ENCODE measurements around the gene IFT20.
"Not testable (repeated sequence)": the region's sequence is repeated elsewhere in the genome, so short reads cannot be mapped to it uniquely, and the experiment has no call there.

IFT20 gene

GRCh38 chr17:28363776-28364650, 28.7 kb upstream of the IFT20 start:
- DNase-seq (ENCODE audit: low spot score), result no peak

- DNase-seq (ENCODE audit: low spot score), result no peak
Measured at GRCh38 chr17:28363186-28363585, 27.9 kb upstream of the IFT20 start.

- no peak for DNase-seq (ENCODE audit: low spot score)
Measured at GRCh38 chr17:28357901-28358197, 22.6 kb upstream of the IFT20 start.

GRCh38 chr17:28357061-28357900, 22.0 kb upstream of the IFT20 start, which contains the start of gene POLDIP2:
Gene POLDIP2, minus strand, starts transcription at chr17:28357527. Its CDS starts 79 bp downstream, at chr17:28357448.
- DNase-seq (ENCODE audit: low spot score), result peak; percentile 96

- DNase-seq (ENCODE audit: low spot score), result no peak
Measured at GRCh38 chr17:28350271-28350670, 15.0 kb upstream of the IFT20 start.

GRCh38 chr17:28348979-28349378, 13.7 kb upstream of the IFT20 start:
- DNase-seq (ENCODE audit: low spot score), result no peak

- no peak for DNase-seq (ENCODE audit: low spot score)
Measured at GRCh38 chr17:28347261-28347891, 12.1 kb upstream of the IFT20 start.

- no peak for DNase-seq (ENCODE audit: low spot score)
Measured at GRCh38 chr17:28346746-28347246, 11.5 kb upstream of the IFT20 start.

GRCh38 chr17:28346199-28346580, 10.9 kb upstream of the IFT20 start:
- no peak for DNase-seq (ENCODE audit: low spot score)

GRCh38 chr17:28345419-28346198, 10.3 kb upstream of the IFT20 start:
- no peak for DNase-seq (ENCODE audit: low spot score)

- DNase-seq (ENCODE audit: low spot score), result no peak
Measured at GRCh38 chr17:28344435-28344901, 9.2 kb upstream of the IFT20 start.

- no peak for DNase-seq (ENCODE audit: low spot score)
Measured at GRCh38 chr17:28344011-28344410, 8.7 kb upstream of the IFT20 start.

- no peak for DNase-seq (ENCODE audit: low spot score)
Measured at GRCh38 chr17:28343491-28343932, 8.2 kb upstream of the IFT20 start.

GRCh38 chr17:28342313-28342712, 7.0 kb upstream of the IFT20 start:
- no peak for DNase-seq (ENCODE audit: low spot score)

- DNase-seq (ENCODE audit: low spot score), result no peak
Measured at GRCh38 chr17:28341516-28341915, 6.2 kb upstream of the IFT20 start.

- no peak for DNase-seq (ENCODE audit: low spot score)
Measured at GRCh38 chr17:28340374-28340773, 5.1 kb upstream of the IFT20 start.

GRCh38 chr17:28339431-28339830, 4.2 kb upstream of the IFT20 start:
- no peak for DNase-seq (ENCODE audit: low spot score)

GRCh38 chr17:28338769-28339212, 3.5 kb upstream of the IFT20 start:
- DNase-seq (ENCODE audit: low spot score), result not testable (repeated sequence)

GRCh38 chr17:28338056-28338768, 2.9 kb upstream of the IFT20 start:
- DNase-seq (ENCODE audit: low spot score), result no peak

GRCh38 chr17:28335959-28336871, 943 bp upstream of the IFT20 start:
- DNase-seq (ENCODE audit: low spot score), result peak; percentile 32
